ELF-1 (cell line): ENCODE measurements around the gene ALK.
A peak's percentile ranks its signal among the peaks of the same experiment; 100 is the strongest.
"Not testable (repeated sequence)": the region's sequence is repeated elsewhere in the genome, so short reads cannot be mapped to it uniquely, and the experiment has no call there.

Experiments
- DNase-seq: peaks from one replicate; pipeline ENCODE4 v3.0.0-alpha.2; 2016; ENCODE audit warnings: low read depth, low spot score

Gene ALK

DNA sequence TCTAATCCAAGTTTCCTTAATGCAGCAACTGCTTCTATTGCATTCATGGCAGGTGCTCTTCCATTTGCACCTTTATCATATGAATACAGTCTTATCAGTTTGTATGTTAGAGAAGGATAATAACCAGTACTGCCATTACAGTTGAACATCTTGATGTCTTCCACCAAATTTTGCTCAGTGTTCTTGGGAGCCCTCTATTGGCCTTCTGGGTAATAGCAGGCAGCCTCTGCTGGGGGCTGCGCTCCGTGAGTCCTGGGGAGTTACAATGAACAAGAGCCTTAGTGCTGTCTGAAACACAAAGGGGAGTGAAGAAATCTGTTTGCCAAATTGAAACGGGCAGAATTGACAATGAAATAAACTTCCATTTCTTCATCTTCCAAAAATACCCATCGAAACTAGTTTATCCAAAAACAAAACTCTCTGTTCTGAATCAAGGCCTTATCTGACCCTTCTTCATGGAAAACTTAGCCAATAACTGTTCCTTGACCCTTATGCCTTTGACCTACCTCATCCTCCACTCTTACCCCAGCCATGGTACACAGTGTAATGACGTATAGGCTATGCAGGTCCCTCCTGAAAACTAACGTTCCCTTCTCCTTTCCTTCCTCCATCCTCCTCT, 79.9 kb downstream of the ALK start:
- DNase-seq = peak; percentile 68

DNA sequence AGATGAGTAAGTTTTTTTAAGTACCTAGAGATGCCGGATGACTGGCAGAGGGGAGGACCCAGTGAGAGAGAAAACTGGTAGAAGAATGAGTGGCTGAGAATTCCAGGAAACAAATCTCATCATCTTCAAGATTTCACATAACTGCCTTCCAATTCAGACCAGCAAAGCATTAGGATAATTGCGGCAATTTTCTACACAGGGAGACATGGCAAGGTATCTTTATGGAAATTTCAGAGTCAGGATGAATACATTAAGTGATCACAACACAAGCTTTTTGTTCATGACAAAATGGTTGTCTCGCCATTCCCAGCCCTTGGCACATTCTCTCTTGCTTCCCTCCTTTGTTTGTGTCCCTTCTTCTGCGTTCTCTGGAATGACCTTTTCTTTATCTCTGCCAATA, 82.1 kb downstream of the ALK start:
- no peak for DNase-seq

DNA sequence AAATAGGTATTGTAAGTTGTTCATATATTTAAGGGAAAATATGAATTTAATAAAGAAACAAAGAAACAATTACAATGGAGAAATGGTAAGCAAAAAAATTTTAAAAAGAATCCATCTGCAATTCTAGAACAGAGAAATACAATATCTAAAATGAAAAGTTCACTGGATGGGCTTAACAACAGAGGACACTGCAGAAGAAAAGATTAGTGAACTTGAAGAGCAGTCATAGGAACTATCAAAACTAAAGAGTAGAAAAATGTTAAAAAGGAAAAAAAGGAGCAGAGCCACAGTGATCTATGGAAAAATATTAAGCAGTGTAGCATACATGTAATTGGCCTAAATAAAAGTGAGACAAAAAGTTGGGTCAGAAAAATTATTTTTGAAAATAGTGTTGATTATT, 83.5 kb downstream of the ALK start:
- DNase-seq = no peak

DNA sequence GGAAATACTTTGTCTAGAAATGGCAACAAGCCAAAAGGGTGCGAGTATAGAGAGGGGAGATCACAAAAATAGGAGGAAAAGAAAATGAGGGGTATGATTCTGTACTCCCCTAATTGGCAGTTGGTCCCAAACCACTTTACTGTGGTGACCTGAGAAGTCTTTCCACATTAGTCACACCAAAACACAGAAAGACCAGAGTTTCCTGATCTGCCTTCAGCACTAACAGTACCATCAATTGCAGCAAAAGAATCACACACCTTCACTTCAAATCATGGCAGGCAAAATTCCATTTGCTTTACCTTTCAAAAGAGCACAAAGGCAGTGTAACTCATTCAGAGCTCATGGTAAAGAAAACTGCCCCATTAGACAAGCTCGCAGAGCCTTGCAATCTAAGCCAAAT, 86.8 kb downstream of the ALK start:
- DNase-seq = no peak

DNA sequence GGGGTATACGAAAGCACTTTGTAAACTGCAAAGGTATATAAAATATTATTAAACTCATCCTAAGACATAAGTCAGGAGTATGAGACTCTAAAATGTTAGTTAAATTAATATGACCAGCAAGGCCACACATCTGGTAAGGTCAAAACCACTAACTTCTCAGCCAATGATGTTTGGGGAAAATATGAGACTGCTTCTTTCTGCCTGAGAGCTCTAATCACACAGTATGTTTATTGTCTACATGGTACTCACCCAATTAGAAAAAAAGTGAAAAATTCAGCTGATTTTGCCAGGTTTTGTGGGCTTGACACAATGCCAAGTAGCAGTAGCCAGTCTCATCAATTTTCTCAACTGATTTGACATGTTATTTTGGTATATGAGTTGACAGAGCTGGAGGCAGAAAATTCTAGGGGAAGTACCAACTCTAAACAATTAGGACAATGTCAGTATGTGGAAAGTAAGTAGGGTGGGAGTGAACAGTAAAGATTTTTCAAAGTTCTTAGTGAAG, 87.3 kb downstream of the ALK start:
- DNase-seq = no peak

DNA sequence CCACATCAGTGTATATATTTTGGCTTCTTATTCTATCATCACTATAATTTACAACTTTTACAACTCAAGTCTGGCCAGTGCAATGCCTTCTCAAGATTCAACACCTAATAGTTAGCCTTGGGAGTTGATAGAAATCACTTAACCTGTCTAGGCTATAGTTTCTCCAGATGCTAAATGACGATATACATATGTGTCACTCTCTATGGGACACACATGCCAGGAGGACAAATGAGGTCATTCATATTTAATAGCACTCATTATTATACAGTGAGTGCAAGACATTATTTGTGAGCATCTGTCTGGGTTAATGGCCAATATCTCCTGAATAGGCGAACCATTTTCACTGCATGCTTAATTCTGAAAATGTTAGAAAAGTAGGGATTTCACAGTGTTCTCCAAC, 89.8 kb downstream of the ALK start:
- no peak for DNase-seq

DNA sequence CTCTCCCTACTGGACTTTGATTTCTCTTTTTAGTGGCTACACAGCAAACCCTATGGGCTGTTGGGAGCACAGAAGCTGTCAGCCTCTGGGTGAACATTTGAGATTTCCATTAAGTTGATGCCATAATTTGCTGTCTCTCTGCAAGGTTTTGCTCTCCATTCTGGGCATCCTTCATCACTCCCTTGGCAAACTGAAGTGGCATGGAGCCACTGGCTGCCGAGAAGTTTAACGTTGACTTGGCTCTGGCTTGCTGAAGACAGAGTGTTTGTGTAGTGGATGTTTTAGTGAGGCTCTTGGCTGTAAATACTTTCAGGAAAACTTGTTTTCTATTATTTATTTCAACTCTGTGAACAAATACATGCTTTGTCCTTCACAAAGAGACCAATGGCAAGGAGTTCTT, 91.5 kb downstream of the ALK start:
- DNase-seq = no peak

DNA sequence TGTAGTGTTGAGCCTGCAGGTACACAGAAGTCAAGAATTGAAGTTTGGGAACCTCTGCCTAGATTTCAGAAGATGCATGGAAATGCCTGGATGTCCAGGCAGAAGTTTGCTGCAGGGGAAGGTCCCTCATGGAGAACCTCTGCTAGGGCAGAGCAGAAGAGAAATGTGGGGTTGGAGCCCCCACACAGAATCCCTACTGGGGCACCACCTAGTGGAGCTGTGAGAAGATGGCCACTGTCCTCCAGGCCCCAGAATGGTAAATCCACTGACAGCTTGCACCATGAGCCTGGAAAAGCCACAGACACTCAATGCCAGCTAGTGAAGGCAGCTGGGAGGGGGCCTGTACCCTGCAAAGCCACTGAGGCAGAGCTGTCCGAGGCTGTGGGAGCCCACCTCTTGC, 97.2 kb downstream of the ALK start:
- not testable (repeated sequence) for DNase-seq

DNA sequence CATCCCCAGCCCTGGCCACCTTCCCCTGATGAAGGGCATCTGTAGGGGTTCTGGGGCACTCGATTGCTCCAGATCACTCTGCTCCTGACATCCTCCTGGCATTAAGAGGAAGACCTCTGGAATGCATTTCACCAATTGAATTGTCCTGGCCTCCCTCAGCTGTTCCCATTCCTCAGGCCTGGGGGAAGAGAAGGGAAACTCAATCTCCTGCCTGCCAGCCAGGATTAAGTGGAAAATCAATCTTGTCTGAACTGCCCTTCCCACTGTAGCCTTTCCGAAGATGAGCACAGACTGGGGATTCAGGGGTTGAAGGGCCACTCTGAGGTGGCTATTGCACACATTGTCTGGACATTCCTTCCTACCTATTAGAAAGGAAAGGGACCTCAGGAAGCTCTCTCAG, 99.8 kb downstream of the ALK start:
- no peak for DNase-seq

DNA sequence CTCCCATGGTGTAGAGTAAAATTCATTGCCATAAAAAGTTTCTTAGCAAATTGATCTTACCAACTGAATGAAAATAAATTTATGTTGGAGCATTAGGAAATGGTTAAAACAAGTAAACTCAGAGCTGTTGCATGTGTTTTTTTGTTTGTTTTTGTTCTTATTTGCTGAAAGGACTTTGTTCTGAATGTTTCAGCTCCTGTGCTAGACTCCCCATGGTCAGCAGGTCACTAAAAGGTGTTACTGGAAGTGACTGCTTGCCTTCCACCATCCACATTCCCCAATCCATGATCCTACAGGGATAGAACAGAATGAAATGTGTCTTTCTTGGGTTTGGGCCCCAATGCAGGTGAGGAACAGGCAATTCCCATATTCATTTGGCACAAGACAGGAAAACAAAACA, 101.8 kb downstream of the ALK start:
- no peak for DNase-seq

DNA sequence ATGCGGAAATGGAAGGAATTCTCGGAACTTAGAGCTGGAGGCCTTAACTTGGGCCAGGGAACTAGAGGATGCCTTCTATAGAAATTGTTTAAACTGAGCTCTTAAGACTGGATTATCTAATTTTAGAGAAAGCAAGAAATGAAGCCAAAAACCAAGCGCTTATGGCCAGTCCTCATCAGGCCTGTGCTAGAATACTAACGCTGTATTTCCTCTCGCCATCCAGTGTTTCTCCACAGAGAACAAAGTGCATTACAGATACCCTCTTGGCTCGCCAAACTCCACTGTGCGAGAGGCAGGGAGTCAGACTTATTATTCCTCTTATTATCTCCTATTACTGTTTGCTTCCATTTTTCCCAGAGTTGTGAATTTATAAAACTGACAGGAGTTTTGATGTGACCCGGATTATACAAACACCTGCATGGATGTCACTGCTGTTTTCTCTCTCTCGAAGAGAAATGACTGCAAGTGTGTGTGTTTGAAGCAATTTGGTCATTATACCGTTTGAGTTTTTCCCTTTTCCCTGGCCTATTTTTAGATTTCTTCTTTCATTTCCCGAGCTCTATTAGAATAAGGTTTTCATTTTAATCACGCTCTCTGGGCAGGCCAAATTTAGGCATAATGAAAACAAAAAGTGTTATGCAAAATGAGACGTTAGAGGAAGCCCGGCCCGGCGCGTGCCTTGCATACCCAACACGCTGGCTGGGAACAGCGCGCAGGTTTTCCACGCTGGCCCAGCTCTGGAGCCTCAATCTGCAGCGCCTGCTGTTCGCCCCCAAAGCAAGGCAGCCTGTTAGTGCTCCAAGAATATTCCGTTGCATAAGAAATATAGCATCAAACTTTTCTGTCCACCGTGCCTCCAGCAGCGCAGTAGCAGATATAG, 103.3 kb downstream of the ALK start:
- DNase-seq = no peak

DNA sequence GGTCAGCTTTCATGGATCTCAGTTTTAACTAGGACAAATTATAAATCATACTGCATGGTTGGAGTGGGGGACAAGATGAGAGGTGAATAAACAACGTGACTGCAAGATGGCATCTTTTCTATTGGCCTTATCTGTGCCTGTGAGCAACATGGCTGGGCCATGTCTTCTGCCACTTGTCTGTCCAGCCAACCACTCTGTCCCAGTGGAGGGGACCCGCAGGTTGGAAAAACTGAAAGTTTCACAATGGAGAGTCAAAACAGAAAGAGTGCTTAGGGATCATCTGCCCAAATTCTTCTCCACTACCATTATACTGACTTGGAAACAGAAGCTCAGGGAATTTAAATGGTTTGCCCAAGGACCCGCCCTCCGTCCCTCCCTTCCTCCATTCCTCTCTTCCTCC, 104.1 kb downstream of the ALK start:
- DNase-seq = no peak

DNA sequence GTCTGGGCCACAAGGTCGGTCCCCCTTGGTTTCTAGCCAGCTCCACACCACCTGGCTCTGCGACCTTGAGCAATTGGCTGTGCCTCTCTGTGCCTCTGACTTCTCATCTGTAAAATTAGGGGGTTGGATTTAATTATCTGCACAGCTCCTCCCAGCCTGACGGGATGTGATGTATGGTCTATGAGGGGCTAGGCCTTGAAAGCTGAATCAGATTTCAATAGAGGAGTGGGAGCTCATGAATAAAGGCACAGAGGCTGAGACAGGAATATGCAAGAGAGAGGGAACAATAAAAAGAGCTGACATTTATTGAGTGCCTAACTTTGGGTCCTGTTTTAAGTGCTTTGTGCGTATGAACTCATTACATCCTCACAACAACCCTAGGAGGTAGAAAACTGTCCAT, 104.7 kb downstream of the ALK start:
- DNase-seq = no peak

DNA sequence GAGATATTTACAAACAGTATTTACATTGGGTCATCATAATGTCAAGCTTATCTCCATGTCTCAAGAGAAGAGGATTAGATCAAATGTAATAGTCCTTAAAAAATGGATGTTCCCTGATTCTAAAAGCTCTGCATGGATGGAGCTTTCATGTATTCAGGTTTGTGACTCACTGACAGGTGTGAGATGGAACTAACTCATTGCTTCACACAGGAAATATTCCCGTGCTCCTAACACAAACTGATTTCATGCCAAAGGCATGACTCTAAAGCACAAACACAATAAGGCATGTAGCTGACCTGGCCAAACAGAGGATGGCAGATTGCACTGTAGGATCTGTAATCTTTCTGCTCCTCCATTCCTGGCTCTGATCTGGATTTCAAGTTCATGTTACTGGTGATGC, 110.0 kb downstream of the ALK start:
- DNase-seq = no peak

DNA sequence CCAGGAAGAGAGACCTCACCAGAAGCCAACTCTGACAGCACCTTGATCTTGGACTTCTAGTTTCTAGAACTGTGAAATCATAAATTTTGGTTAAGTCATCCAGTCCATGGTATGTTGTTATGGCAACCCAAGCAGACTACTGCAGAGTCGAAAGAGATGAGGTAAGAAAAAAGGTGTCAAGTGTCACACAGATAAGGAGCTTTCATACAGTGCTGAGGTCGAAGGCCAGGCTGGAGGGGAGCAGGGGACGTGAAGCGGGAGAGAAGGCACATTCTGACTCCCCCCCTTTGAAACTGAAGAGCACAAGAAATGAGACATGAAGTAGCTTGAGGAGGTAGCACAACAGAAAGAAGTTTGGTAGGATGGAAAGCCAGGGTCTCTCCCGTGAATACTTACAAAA, 110.4 kb downstream of the ALK start:
- no peak for DNase-seq

DNA sequence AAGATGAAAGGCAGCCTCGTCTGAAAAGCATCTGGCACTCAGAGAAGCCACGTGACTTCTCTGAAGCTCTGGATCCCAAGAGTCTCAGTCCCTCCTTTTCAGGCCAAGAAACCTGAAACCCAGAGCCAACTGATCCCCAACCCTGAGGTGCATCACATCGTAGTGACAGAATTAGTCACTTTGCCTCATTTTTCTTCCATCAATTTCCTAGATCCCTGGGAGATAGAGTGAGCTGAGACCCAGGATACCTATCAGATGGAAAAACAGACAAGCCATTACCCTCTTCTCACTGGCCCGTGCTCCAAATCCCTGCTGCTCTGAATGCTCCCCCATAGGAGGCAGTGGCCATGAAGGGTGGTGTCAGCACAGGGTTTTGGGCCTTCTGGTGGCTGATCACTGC, 113.1 kb downstream of the ALK start:
- no peak for DNase-seq

DNA sequence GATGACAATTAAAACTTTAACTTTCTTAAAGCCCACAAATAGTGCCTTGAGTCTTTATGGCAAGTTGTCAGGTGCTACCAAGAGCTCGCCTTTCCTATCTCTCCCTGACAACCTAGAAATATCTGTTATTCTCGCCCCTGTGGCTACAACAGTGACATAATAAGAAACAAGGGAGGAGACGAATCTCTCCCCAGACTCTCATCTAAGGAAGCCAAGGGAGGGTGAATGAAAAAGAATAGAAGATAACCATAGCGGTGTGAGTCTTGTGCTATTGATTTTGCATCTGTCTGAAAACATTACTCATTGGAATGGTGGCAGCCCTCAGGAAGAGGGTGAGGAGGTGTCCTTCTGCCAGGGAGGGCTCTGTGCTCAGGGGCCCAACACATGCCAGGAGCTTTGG, 114.3 kb downstream of the ALK start:
- DNase-seq = no peak

DNA sequence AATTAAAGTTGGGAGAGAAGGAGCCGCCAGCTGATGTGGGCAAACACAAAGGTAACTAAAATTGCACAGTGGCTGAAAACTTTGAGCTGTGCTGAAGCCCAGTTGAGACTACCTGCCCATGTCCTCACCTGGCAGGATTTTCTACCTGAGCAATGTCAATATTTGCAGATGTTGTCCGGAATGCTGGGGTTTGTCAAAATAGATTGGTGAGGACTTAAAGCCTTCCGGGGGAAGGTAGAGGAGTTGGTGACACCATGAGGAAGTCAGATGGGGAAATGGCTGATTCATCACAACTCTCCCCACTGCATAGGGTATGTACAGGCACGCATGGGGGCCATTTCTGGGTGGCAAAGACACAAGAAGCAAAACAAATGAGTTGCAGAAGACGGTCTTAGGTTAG, 114.9 kb downstream of the ALK start:
- no peak for DNase-seq

DNA sequence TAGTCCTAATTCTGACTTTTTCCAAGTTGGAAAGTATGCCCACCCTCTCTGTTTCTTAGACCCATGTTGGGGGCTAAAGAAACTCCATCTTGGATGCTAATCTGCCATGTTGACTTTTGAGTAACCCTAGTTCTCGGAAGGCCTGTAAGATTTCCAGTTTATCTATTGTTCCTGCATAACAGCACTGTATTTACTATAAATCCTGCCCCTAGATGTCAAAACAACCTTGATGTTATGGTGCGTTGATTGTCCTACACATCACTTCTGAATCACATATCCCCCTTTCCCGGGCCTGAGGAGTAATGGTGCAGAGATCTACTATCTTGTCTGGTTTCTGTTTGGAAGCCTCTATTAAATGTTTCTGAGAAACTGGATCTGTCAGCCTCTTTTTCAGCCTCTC, 116.7 kb downstream of the ALK start:
- no peak for DNase-seq

DNA sequence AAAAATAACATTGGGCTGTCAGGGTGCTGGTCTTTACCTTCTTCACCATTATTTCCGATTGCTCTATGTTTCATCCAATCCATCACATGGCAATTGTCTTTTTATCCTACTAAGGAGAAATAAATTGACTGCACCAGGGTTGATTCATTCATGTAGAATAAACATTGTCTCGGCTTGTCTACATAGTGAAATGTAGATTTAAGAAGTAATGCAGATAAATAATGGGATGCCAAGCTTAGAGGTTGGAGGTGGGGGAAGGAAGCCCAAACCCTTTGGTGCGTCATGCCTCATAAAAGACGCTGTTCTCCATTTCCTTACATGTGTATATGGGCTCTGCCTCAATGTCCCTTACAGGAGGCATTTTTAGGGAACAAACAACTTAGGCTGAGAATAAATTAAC, 117.8 kb downstream of the ALK start:
- DNase-seq = no peak

DNA sequence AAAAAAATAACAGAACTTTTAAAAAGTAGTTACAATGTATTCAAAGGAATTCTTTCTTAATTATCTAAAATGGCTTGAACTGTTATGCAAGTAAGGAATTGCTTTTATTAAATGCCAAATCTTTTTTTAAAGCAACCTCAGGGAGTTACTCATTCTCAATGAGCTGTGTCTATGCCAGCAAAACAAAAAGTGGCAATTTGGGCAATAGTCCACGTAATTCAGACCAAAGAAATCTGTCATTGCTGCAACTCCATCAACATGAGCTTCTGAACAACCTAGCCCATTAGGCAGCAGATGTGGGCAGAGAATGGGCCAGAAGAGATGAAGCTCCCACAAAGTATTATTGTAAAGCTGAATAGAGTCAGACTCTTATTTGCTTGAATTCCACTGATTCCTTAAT, 118.4 kb downstream of the ALK start:
- no peak for DNase-seq

DNA sequence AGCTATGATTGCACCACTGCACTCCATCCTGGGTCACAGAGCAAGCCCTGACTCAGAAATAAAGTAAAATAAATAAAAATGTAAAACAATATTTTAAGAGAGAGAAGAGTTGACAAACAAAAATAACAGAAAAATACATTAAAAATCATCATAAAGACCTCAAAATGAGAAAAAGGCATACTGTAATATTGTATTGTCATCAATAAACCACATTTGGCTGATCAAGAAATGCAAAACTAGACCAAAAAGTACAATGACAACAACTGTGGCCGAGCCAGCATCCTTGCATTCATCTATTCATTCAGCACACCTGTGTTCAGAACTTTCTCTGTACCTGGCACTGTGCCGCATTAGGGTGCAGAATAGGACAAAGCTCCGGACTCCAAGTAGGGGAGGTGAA, 121.8 kb downstream of the ALK start:
- no peak for DNase-seq

DNA sequence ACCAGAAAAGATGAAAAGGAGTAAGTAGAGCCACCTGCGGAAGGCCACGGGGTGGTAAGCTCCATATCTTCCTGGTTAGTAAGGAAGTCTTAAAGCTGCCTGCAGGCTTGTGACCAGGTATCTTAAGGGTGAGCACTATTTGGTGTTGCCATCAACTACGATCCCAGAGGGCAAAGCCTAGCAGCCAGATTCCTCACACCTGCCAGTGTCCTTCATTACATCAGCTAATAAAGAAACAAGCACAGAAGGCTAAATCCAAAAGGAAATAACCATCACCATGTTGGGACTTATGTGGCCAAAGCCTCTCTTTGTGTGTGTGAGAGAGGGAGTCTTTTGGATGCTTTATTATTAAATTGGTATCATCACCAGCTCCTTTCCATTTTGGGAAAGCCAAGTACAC, 123.5 kb downstream of the ALK start:
- DNase-seq = no peak
